DMS114 treated with DMSO at 0.1 percent for 48 hours (cell line): ENCODE measurements around the gene TTYH3.
"Not testable (repeated sequence)": the region's sequence is repeated elsewhere in the genome, so short reads cannot be mapped to it uniquely, and the experiment has no call there.

Source experiments
- DNase-seq: peaks from one replicate; lab custom pipeline; 2025; ENCODE audit not compliant: unreplicated experiment; lab: John Stamatoyannopoulos, UW

The TTYH3 gene

GRCh38 chr7:2631946-2632732 lies at the start of gene TTYH3:
Gene TTYH3 (plus strand): TSS chr7:2631986. CDS start chr7:2632156, 170 bp downstream.
- DNase-seq = no peak

DNA sequence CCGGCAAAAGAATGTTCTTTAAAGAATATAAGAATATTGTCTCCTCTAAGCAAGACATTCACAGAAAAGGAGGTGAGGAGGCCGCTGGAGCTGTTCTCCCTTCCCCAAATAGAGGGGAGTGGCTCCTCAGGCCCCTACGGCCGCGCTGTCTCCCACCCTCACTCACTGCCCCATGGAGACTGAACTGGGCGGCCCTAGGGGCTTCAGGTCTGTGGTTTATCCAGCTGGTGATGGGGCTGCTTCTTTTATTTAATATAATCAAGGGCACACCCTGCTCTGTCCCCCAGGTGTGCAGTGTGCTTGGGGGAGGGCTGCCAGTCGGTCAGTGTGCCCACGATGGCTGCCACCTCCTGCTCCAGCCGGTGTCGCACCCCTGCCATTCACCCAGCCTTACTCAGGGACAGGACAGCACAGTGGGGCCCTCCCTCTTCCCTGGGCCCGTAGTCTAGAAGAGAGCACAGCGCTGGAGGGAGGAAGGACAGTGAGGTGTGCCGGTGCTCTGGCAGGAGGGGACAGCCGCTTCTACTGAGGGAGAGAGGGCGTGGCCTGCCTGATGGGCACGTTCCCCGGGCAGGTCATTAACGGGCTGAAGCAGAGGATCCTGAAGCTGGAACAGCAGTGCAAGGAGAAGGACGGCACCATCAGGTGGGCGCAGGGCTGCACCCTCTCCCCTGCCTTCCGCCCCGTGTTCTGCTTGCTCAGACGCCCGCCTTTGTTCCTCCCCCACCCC lies 49.6 kb upstream of the TTYH3 start:
- DNase-seq = no peak

GRCh38 chr7:2583798-2584580 lies 47.8 kb upstream of the TTYH3 start:
- DNase-seq = no peak

DNA sequence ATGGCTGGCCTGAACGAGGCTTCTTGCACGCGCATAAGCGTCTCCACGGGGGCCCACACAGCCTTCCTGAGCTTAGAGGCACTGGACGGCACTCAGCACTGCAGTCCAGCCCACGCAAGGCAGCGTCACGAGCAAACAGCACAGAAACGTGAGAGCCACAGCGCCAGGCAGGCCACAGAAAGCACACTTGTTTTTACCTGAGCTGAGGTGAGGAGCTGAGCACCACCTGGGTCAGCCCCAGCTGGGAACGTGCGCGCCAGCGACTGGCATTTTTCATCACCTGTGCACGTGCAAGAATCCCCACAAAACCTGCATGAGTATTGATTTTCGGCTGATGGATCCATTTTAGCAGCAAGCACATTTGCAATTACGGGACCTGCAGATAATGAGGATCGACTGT lies 46.3 kb upstream of the TTYH3 start:
- DNase-seq = no peak

GRCh38 chr7:2586326-2587020 lies 45.3 kb upstream of the TTYH3 start:
- DNase-seq = no peak

DNA sequence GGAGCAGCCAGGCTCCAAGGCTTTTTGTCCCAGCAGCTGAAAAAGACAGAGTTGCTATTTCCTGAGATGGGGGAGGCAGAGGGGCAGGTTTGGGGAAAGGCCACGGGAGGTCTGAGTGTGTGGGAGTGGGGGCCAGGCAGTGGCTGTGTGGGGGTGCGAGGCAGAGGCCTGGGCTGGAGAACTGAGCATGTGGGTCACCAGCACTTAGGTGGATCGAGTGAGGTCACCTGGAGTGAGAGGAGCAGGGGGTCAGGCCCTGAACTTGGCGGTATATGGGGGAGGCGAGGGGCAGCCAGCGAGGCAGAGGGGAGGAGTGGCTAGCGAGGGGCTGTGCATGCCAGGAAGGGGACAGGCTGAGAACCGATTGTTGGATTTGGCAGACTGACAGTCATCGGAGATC lies 44.7 kb upstream of the TTYH3 start:
- DNase-seq = no peak

DNA sequence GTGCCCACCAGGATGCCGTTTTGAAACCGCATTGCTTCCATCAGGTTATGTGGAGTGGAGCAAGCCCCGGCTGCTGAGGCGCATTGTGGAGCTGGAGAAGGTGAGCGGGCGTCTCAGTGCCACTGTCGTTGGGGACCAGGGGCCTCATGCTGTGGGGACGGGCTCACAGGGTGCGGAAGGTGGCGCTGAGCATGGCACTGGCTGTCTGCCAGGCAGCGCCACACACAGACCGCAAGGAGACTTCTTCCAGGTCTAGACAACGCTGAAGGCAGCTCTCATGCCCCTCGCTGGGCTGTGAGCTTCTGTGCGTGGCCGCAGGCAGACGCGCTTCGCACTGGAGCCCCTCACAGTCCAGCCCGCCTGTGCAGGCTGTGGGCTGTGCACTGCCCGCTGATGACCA lies 44.0 kb upstream of the TTYH3 start:
- DNase-seq = no peak

DNA sequence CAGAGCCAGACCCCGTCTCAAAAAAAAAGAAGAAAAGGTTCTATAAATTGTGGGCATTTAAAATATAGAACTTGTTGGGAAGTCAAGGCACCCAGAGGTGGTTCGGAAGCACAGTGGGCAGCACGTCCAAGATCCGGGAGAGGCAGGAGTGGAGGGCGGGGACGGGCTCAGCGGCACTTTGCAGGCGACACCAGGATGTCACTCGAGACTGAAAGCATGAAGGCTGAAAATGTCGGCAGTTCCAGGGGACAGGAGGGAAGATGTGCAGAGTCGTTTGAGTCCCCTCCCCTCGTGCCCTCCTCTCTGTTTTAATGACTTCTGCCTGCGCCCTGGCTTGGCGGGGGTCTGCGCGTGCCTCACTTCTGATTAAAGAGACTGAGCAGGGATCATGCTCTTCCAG lies 42.4 kb upstream of the TTYH3 start:
- DNase-seq = no peak

GRCh38 chr7:2589941-2590340 lies 41.8 kb upstream of the TTYH3 start:
- not testable (repeated sequence) for DNase-seq

- no peak for DNase-seq
These were observed 39.4 kb upstream of the TTYH3 start for GRCh38 chr7:2592375-2592865.

- no peak for DNase-seq
These were observed 38.6 kb upstream of the TTYH3 start for GRCh38 chr7:2593036-2593727.

- DNase-seq = no peak
These were observed 37.2 kb upstream of the TTYH3 start for GRCh38 chr7:2594599-2594998.

DNA sequence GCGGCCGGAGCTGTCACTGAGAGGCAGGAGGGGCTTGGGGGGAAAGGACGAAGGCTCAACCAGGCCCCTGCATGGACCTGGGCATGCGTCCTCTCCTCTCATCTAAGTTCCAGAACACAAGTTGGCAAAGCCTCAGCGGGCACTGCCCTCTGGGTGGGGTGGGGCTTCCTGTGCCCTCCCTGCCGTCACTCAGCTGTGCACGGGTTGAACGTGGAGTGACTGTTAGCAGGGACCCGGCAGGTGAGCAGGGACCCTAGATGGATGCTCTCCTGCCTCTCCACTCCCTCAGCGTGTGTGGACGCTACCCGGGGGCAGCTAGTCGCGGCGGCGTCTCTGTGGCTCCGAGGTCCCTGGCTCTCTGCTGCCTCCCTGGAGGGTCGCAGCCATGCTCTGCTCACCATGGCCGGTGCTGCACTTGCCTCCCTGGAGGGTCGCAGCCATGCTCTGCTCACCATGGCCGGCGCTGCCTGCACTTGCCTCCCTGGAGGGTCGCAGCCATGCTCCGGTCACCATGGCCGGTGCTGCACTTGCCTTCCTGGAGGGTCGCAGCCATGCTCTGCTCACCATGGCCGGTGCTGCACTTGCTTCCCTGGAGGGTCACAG lies 36.4 kb upstream of the TTYH3 start:
- no peak for DNase-seq

DNA sequence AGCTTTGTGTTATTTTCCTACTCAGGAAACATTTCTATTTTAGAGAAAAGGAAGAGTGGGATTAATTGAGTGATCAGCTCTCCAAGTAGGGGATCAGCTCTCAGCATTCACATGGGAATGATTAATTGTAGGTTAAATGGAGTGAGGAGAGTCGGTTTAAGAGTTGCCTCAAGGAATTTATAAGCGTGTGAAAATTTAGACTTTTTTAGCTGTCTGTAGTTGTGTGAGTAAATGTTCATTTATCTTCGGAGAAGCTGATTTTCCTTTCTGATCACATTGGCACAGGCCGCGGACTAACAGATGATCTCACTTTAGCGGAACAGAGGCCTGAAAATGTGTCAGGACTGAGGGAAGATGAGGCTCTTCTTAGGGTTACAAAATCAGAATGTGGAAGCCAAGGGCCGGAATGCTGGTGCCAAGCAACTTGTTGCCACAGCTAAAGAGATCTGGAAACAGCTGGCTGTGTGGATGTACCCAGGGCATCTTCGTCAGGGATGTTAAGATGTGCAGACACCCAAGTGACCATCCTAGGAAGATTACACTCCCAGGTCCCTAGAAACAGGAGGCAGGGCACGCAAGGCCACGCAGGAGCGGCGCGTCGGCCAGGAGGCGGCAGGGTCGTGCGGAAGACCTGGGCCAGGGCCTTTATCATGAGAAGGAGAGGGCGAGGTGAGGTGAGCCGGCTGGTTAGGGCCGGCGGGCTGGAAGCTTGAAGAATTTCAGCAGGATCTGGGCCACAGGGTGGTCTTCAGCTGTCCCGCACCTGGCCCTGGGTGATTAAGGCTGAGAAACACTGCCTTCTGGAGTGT lies 35.1 kb upstream of the TTYH3 start:
- DNase-seq = no peak

- no peak for DNase-seq
These were observed 34.5 kb upstream of the TTYH3 start for GRCh38 chr7:2597273-2597640.

GRCh38 chr7:2598154-2598823 lies 33.5 kb upstream of the TTYH3 start:
- no peak for DNase-seq

DNA sequence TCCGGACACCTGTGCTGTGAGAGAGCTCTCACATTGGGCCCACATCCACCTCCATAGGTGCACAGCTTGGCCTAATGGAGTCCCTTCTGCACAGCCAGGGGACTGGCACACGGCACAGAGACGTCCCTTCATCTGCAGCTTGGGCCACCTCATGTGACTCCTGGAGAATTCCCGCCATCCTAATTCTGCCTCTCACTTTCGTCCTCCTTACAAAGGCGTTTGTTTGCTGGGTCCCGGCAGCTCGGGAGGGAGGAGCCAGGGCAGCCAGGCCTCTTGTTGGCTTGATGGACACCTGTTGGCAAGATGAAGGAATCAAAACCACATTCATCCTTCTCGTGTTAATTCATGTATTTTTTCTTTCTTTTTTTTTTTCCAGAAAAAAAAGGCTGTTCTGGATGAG lies 30.7 kb upstream of the TTYH3 start:
- DNase-seq = no peak

DNA sequence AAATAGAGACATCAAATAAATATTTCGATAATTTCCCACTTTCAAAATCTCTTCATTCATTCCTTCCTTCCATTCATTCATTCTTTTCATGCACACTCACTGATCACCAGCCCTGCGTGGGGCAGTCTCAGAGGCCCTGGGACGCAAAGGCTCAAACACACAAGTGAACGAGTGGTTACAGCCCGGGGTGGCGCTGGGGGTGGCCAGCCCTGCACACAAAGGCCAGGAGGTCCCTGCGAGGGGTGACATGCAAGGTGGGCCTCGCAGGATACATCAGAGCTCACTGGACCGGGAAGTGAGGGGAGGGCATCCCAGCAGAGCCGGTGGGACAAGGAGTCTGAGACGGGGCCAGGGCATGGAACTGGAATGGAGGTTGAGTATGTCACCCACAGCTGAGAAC lies 29.9 kb upstream of the TTYH3 start:
- no peak for DNase-seq
